Endothelial cell of umbilical vein (primary cell): ENCODE results near the gene CXCR6. TPM values are rescaled to one million over a fixed set of nuclear protein-coding genes. Genes with fewer than 3 reads are reported as not detected.

Experiments used
- BruUV-seq: library from RNA; stranded (reverse); fragments of 400-500 nt; replicated peaks from 2 replicates; lab custom pipeline; 2021; lab: Mats Ljungman, UMichigan
- CTCF ChIA-PET: fragments of 300-600, 350-600 bp; sonication (Branson Sonifier 250); formaldehyde crosslinking; loops from one replicate; lab custom pipeline; 2021; ENCODE audit warnings: antibody characterized with exemption, inconsistent platforms; lab: Charles Lee
- POLR2A ChIA-PET: fragments of 300-600, 350-600 bp; sonication (Branson Sonifier 250); formaldehyde crosslinking; loops from one replicate; lab custom pipeline; 2021; ENCODE audit warnings: antibody characterized with exemption, inconsistent platforms; lab: Charles Lee
- DNase-seq: peaks from one replicate; pipeline ENCODE4 v3.0.0-alpha.2; 2011; ENCODE audit warnings: low read depth, low spot score
- FAIRE-seq: peaks from 2 replicates; lab custom pipeline; 2011; peaks lifted over from hg19 to GRCh38; lab: Jason Lieb, UNC
- H2AFZ ChIP-seq: 2 replicates; pipeline ENCODE4 v1.6.0; 2012; ENCODE audit warnings: low read depth, low read length, control low read depth, inconsistent platforms
- H3K27ac ChIP-seq: 2 replicates; pipeline ENCODE4 v1.5.1; 2011; ENCODE audit warnings: low read depth, mild to moderate bottlenecking, control low read depth, low read length, moderate library complexity; ENCODE audit not compliant: insufficient read depth
- H3K27me3 ChIP-seq, 2 experiments: 2 replicates each; pipeline versions ENCODE4 v1.6.0 to v1.6.1; 2011; ENCODE audit warnings: low read length in 2 of 2, mixed read lengths in 1 of 2; ENCODE audit not compliant: control insufficient read depth in 2 of 2, insufficient read depth in 2 of 2
- H3K36me3 ChIP-seq, 2 experiments: 2 replicates in 1 of 2; 3 replicates in 1 of 2; pipeline ENCODE4 v1.5.1; 2011; ENCODE audit warnings: low read length in 2 of 2, mild to moderate bottlenecking in 1 of 2, moderate library complexity in 1 of 2; ENCODE audit not compliant: control insufficient read depth in 2 of 2, insufficient read depth in 2 of 2; ENCODE audit errors: extremely low read depth in 1 of 2
- H3K4me1 ChIP-seq: 3 replicates; pipeline ENCODE4 v1.5.1; 2011; ENCODE audit warnings: mild to moderate bottlenecking, low read length; ENCODE audit not compliant: control insufficient read depth, insufficient read depth; ENCODE audit errors: extremely low read depth
- H3K4me2 ChIP-seq: 2 replicates; pipeline ENCODE4 v1.6.1; 2011; ENCODE audit warnings: low read length, control low read depth, mixed read lengths; ENCODE audit not compliant: insufficient read depth
- H3K4me3 ChIP-seq, 3 experiments: fragments of 200-600 bp in 1 of 3; sonication (generic), shearing (Covaris generic) in 1 of 3; replicated peaks in 1 of 3; 2 replicates each; pipeline ENCODE4 v1.5.1; 2011 to 2016; ENCODE audit warnings: control low read depth in 3 of 3, low read length in 3 of 3, mild to moderate bottlenecking in 2 of 3, inconsistent platforms in 1 of 3, low read depth in 1 of 3, moderate library complexity in 1 of 3; ENCODE audit not compliant: insufficient read depth in 1 of 3
- H3K79me2 ChIP-seq: 2 replicates; pipeline ENCODE4 v1.6.0; 2012; ENCODE audit warnings: low read length, inconsistent platforms; ENCODE audit not compliant: control insufficient read depth, insufficient read depth
- H3K9ac ChIP-seq: replicated peaks from 2 replicates; pipeline ENCODE3; 2011; ENCODE audit warnings: low read length, control low read depth; ENCODE audit not compliant: insufficient read depth; ENCODE audit errors: extremely low read depth
- H3K9me1 ChIP-seq: replicated peaks from 3 replicates; pipeline ENCODE4 v1.6.0; 2011; ENCODE audit warnings: mild to moderate bottlenecking, low read length; ENCODE audit not compliant: control insufficient read depth, insufficient read depth; ENCODE audit errors: extremely low read depth
- H3K9me3 ChIP-seq: replicated peaks from 2 replicates; pipeline ENCODE4 v1.5.1; 2012; ENCODE audit warnings: low read length, inconsistent platforms; ENCODE audit not compliant: control insufficient read depth, insufficient read depth
- H4K20me1 ChIP-seq: replicated peaks from 2 replicates; pipeline ENCODE3; 2011; ENCODE audit warnings: mild to moderate bottlenecking, low read length; ENCODE audit not compliant: control insufficient read depth, insufficient read depth; ENCODE audit errors: extremely low read depth
- FOS ChIP-seq: IDR thresholded peaks from 2 replicates; pipeline ENCODE4 v1.6.1; 2011; ENCODE audit warnings: mild to moderate bottlenecking, low read length, moderate library complexity, borderline replicate concordance; ENCODE audit not compliant: insufficient read depth
- MAX ChIP-seq: IDR thresholded peaks from 2 replicates; pipeline ENCODE4 v1.6.1; 2011; ENCODE audit not compliant: insufficient read depth, insufficient read length
- MYC ChIP-seq: IDR thresholded peaks from one replicate; pipeline ENCODE4 v1.6.1; 2011; ENCODE audit warnings: mild to moderate bottlenecking, low read depth, low read length
- POLR2A ChIP-seq: IDR thresholded peaks from 2 replicates; pipeline ENCODE4 v1.6.1; 2012; ENCODE audit warnings: low read depth, mild to moderate bottlenecking, control low read depth, low read length
- POLR2AphosphoS5 ChIP-seq: IDR thresholded peaks from 2 replicates; pipeline ENCODE4 v1.6.1; 2012; ENCODE audit warnings: low read depth, mild to moderate bottlenecking, control low read depth, low read length, moderate library complexity; ENCODE audit not compliant: insufficient read depth
- dilution Hi-C: fragments of 300-500 bp; cut with MboI; formaldehyde crosslinking; loops from one replicate; pipeline ENCODE4 v1.15.0; 2019; ENCODE audit warnings: low sequenced_read_pairs; ENCODE audit not compliant: extremely low pct_ligation_motif_present
- intact Hi-C: fragments of 100-400 bp; cut with micrococcal nuclease; formaldehyde crosslinking; loops from one replicate; pipeline ENCODE4 v1.10.0; 2022
- polyA plus RNA-seq, 4 experiments: library from polyadenylated mRNA; depleted of rRNA in 3 of 4; stranded (reverse) in 3 of 4; unstranded in 1 of 4; fragments of >200 nt; gene quantifications; 2 replicates each; pipeline versions ENCODE4 v1.2.1 to v1.2.3, GENCODE V29; 2011 to 2012; ENCODE audit warnings: missing spikeins in 1 of 4
- total RNA-seq: library from RNA; stranded (reverse); gene quantifications from 2 replicates; pipeline ENCODE4 v1.2.3, GENCODE V29; 2021
- TF ChIP-seq, protein P1 (sequence below), 2 donors: IDR thresholded peaks; 1 replicate in 1 of 2; 2 replicates in 1 of 2; pipeline ENCODE4 v1.5.1; 2011; ENCODE audit warnings: low read length in 2 of 2, mild to moderate bottlenecking in 2 of 2, moderate library complexity in 2 of 2, control low read depth in 1 of 2, inconsistent platforms in 1 of 2, low read depth in 1 of 2; ENCODE audit not compliant: insufficient read depth in 1 of 2; ENCODE audit errors: extremely low read depth in 1 of 2

Gene CXCR6
- total and polyA plus RNA-seq, 2 donors (not counting 3 experiments of a cell fraction or from before 2014, with no cell fraction given) = not detected

DNA sequence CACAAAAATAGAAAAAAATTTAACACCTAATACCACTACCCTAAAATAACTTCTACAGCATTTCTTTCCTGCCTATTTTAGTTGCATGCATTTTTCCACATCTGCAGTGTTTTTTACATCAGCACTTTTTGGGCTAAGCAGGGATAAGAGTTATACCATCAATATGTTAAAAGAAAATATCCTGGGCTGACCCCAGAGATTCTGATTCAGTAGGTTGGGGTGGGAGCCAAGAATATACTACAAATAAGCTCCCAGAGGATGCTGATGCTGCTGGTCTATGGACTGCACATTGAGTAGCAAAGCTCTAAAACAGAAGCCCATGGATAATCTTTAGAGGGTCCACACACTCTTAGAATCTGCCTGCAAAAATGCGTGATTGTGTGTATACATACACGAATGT, 37.6 kb downstream of the CXCR6 start:
- no TSS peak for BruUV-seq
- Histone ChIP-seq H3K36me3 (peaks cover 20 to 22% of the 10 kb centered on the region in 2 experiments), H3K9me1 (no peaks in the 10 kb centered on the region), H3K4me1 (peaks cover 1% of the 10 kb centered on the region), H2AFZ (no peak overlapping the region), H3K9ac (no peak overlapping the region), H3K4me3 (no peak overlapping the region), H3K27me3 (no peaks in the 10 kb centered on the region), H3K4me2 (no peak overlapping the region), H3K79me2 (peaks cover 5% of the 10 kb centered on the region), H3K27ac (no peak overlapping the region), H4K20me1 (no peaks in the 10 kb centered on the region), H3K9me3 (no peaks in the 10 kb centered on the region)
- CTCF ChIA-PET = interaction anchor here (0.8 kb wide), 1 partner anchor 296 kb away, joined by 3 read pairs; no protein-coding TSS in a partner anchor
- FAIRE-seq = no peak
- POLR2A ChIA-PET = no interaction called here
- intact Hi-C loops (no loop called here), dilution Hi-C loops (no loop called here)
- TF ChIP-seq POLR2A (no peak), MYC (no peak), POLR2AphosphoS5 (no peak)
- no peak for DNase-seq

DNA sequence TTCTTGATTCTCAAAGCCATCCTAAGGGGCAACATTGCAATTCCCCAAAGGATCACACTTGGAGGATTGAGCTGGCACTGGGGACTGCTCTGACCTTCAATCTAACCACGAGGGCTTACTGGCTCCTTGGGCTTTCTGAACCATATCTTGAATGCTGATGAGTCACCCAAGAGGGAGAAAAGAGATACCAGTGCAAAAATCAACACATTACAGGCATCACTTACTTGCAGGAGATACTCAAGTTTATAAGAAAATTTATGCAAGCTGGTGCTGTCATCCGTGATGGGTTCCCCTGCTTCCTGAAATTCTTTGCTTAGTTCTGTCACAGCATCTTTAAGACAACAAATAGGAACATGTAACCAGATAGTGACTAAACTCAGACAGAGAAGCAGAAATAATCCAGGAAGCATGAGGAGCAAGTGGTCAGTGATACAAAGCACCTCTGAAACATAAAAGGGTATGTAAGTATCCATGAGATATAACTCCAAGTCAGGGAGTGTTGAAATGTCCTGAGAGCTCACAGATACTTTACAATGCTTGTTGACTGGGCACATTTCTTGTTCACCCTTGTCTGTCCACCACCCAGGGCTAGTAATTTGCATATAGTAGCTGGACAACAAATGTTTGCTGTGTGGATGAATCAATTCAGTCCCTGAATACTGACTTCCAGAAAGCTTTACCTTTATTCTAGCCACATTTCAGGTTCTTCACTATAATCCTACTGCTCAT, 38.2 kb downstream of the CXCR6 start:
- no peak overlapping the region for H3K9ac ChIP-seq
- DNase-seq (no peak), FAIRE-seq (no peak)
- H3K9me1 ChIP-seq = no peaks in the 10 kb centered on the region
- peaks cover 8% of the 10 kb centered on the region for H3K79me2 ChIP-seq
- TF ChIP-seq, protein P1, sequence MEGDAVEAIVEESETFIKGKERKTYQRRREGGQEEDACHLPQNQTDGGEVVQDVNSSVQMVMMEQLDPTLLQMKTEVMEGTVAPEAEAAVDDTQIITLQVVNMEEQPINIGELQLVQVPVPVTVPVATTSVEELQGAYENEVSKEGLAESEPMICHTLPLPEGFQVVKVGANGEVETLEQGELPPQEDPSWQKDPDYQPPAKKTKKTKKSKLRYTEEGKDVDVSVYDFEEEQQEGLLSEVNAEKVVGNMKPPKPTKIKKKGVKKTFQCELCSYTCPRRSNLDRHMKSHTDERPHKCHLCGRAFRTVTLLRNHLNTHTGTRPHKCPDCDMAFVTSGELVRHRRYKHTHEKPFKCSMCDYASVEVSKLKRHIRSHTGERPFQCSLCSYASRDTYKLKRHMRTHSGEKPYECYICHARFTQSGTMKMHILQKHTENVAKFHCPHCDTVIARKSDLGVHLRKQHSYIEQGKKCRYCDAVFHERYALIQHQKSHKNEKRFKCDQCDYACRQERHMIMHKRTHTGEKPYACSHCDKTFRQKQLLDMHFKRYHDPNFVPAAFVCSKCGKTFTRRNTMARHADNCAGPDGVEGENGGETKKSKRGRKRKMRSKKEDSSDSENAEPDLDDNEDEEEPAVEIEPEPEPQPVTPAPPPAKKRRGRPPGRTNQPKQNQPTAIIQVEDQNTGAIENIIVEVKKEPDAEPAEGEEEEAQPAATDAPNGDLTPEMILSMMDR (IDR thresholded peaks at IDR 0.05; ENCODE audit: extremely low read depth in 1 of 2, insufficient read depth in 1 of 2, low read depth in 1 of 2, low read length in 2 of 2) = no peak
- TF ChIP-seq FOS (peak; percentile 44), POLR2AphosphoS5 (no peak), POLR2A (no peak), MAX (no peak)
- H2AFZ ChIP-seq = no peak overlapping the region
- POLR2A ChIA-PET = no interaction called here
- peaks cover 20 to 22% of the 10 kb centered on the region in 2 experiments for H3K36me3 ChIP-seq
- intact Hi-C loops = no loop called here
- dilution Hi-C loops = no loop called here
- no peaks in the 10 kb centered on the region for H3K27me3 ChIP-seq
- no peaks in the 10 kb centered on the region for H3K9me3 ChIP-seq
- CTCF ChIA-PET = interaction anchor here (1.1 kb wide), 1 partner anchor 43 kb away, joined by 3 read pairs; no protein-coding TSS in a partner anchor
- H4K20me1 ChIP-seq = no peaks in the 10 kb centered on the region
- no peak overlapping the region for H3K4me3 ChIP-seq
- H3K4me1 ChIP-seq = peaks cover 8% of the 10 kb centered on the region
- H3K27ac ChIP-seq = no peak overlapping the region
- no peak overlapping the region for H3K4me2 ChIP-seq
- no TSS peak for BruUV-seq
